HepG2 (cell line): ENCODE data around the gene NUDT1. TPM values are rescaled to one million over a fixed set of nuclear protein-coding genes. Genes with fewer than 3 reads are reported as not detected.

ENCODE experiments used
- ATAC-seq: fragments of 200-7000 bp; cut with Tn5 transposase; 3 replicates; pipeline ENCODE4 v1.9.1; 2020; ENCODE audit warnings: mild to moderate bottlenecking, moderate library complexity
- BruUV-seq: library from RNA; stranded (reverse); fragments of 400-500 nt; replicated peaks from 2 replicates; lab custom pipeline; 2021; lab: Mats Ljungman, UMichigan
- CTCF ChIA-PET: fragments of 300-600 bp; formaldehyde crosslinking; extraction: SDS; loops from one replicate; lab custom pipeline; 2021; ENCODE audit warnings: low total read pairs, inconsistent platforms, low intra/inter-chr PET ratio; lab: Yijun Ruan, JAX
- POLR2A ChIA-PET: fragments of 350-600 bp; sonication (Branson Sonifier 250); formaldehyde crosslinking; loops from one replicate; lab custom pipeline; 2020; ENCODE audit warnings: antibody characterized with exemption, inconsistent platforms; lab: Yijun Ruan, JAX
- DNase-seq: peaks from one replicate; pipeline ENCODE4 v3.0.0-alpha.2; 2015; ENCODE audit warnings: low spot score
- FAIRE-seq: peaks from 3 replicates; lab custom pipeline; 2011; peaks lifted over from hg19 to GRCh38; lab: Jason Lieb, UNC
- H2AFZ ChIP-seq: one replicate; pipeline ENCODE4 v1.6.1; 2011; ENCODE audit warnings: low read length, inconsistent platforms
- H3K27ac ChIP-seq: fragments of 300-600 bp; 3 replicates; pipeline ENCODE4 v1.8.0; 2011; ENCODE audit warnings: mixed run types, mild to moderate bottlenecking, mixed read lengths, low read length, inconsistent platforms; ENCODE audit not compliant: insufficient read depth; ENCODE audit errors: extremely low read length
- H3K27me3 ChIP-seq, 2 experiments: fragments of 200-600 bp in 1 of 2; 2 replicates in 1 of 2; 3 replicates in 1 of 2; pipeline versions ENCODE4 v1.6.0 to v1.8.0; 2011; ENCODE audit warnings: low read length in 2 of 2, mild to moderate bottlenecking in 2 of 2, moderate library complexity in 2 of 2, inconsistent platforms in 1 of 2; ENCODE audit not compliant: insufficient read depth in 2 of 2, control insufficient read depth in 1 of 2
- H3K36me3 ChIP-seq, 2 experiments: fragments of 200-600 bp in 1 of 2; replicated peaks in 1 of 2; 2 replicates in 1 of 2; 3 replicates in 1 of 2; pipeline versions ENCODE4 v1.5.1 to v1.8.0; 2011; ENCODE audit warnings: low read length in 2 of 2, inconsistent platforms in 1 of 2; ENCODE audit not compliant: insufficient read depth in 2 of 2, control insufficient read depth in 1 of 2
- H3K4me1 ChIP-seq: 2 replicates; pipeline ENCODE4 v1.5.1; 2012; ENCODE audit warnings: low read length, inconsistent platforms; ENCODE audit not compliant: insufficient read depth
- H3K4me2 ChIP-seq: 2 replicates; pipeline ENCODE4 v1.6.0; 2011; ENCODE audit warnings: low read depth, low read length, inconsistent platforms
- H3K4me3 ChIP-seq, 3 experiments: fragments of 200-600 bp in 1 of 3; sonication (generic), shearing (Covaris generic) in 1 of 3; replicated peaks in 1 of 3; 2 replicates each; pipeline ENCODE4 v1.5.1; 2011 to 2016; ENCODE audit warnings: low read length in 3 of 3, inconsistent platforms in 2 of 3, low read depth in 2 of 3, mild to moderate bottlenecking in 2 of 3, control low read depth in 1 of 3, mixed read lengths in 1 of 3; ENCODE audit not compliant: insufficient read depth in 1 of 3
- H3K79me2 ChIP-seq: one replicate; pipeline ENCODE4 v1.6.1; 2011; ENCODE audit warnings: low read length, inconsistent platforms; ENCODE audit not compliant: insufficient read depth
- H3K9ac ChIP-seq: 2 replicates; pipeline ENCODE4 v1.6.0; 2011; ENCODE audit warnings: mild to moderate bottlenecking, low read depth, low read length, inconsistent platforms; ENCODE audit not compliant: insufficient read depth
- H3K9me3 ChIP-seq: 2 replicates; pipeline ENCODE4 v1.5.1; 2012; ENCODE audit warnings: mild to moderate bottlenecking, low read length
- H4K20me1 ChIP-seq: 2 replicates; pipeline ENCODE4 v1.6.0; 2011; ENCODE audit warnings: inconsistent platforms, mild to moderate bottlenecking, low read length, moderate library complexity; ENCODE audit not compliant: insufficient read depth
- CREM ChIP-seq, 2 experiments: sonication (generic) in 1 of 2; formaldehyde crosslinking in 1 of 2; IDR thresholded peaks; 2 replicates each; pipeline versions ENCODE4 v1.4.0 to v1.6.1; 2016 to 2020; ENCODE audit warnings: antibody characterized with exemption in 1 of 2, mild to moderate bottlenecking in 1 of 2, missing genetic modification reagents in 1 of 2
- EZH2 ChIP-seq: conservative IDR thresholded peaks from 2 replicates; pipeline ENCODE4 v1.6.1; 2012; ENCODE audit warnings: mild to moderate bottlenecking, low read depth, low read length, moderate library complexity
- HOXD1 ChIP-seq: sonication (generic); formaldehyde crosslinking; IDR thresholded peaks from 2 replicates; pipeline ENCODE4 v1.5.0; 2020; ENCODE audit warnings: missing genetic modification reagents
- IRF2 ChIP-seq: IDR thresholded peaks from 2 replicates; pipeline ENCODE4 v1.6.1; 2018; ENCODE audit warnings: missing genetic modification reagents, missing compliant biosample characterization
- KAT2B ChIP-seq: fragments of 150-350 bp; IDR thresholded peaks from 2 replicates; pipeline ENCODE4 v1.6.1; 2014; ENCODE audit warnings: low read depth, low read length, borderline replicate concordance
- MAF1 ChIP-seq: sonication (generic); formaldehyde crosslinking; IDR thresholded peaks from 2 replicates; pipeline ENCODE4 v1.5.0; 2020; ENCODE audit warnings: missing genetic modification reagents, borderline replicate concordance
- TOE1 ChIP-seq: sonication (generic); formaldehyde crosslinking; IDR thresholded peaks from 2 replicates; pipeline ENCODE4 v1.4.0; 2020; ENCODE audit warnings: mild to moderate bottlenecking, missing genetic modification reagents
- ZNF333 ChIP-seq: sonication (generic); formaldehyde crosslinking; IDR thresholded peaks from 2 replicates; pipeline ENCODE4 v1.4.0; 2020; ENCODE audit warnings: mild to moderate bottlenecking, missing genetic modification reagents, borderline replicate concordance
- ZNF619 ChIP-seq: sonication (generic); formaldehyde crosslinking; IDR thresholded peaks from 2 replicates; pipeline ENCODE4 v1.4.0; 2020; ENCODE audit warnings: mild to moderate bottlenecking, missing genetic modification reagents
- ZNF691 ChIP-seq: sonication (generic); formaldehyde crosslinking; IDR thresholded peaks from 2 replicates; pipeline ENCODE4 v1.4.0; 2020; ENCODE audit warnings: missing genetic modification reagents, low read depth, mild to moderate bottlenecking, borderline replicate concordance
- ZNF766 ChIP-seq: sonication (generic); formaldehyde crosslinking; IDR thresholded peaks from 2 replicates; pipeline ENCODE4 v1.5.0; 2020; ENCODE audit warnings: missing genetic modification reagents, borderline replicate concordance
- ZNF792 ChIP-seq: IDR thresholded peaks from 2 replicates; pipeline ENCODE4 v1.6.1; 2016
- WGBS: methylation state at CpG from one replicate; pipeline ENCODE4 v1.1.6; 2017; ENCODE audit warnings: low lambda C conversion rate; 5-methylcytosine and 5-hydroxymethylcytosine counted together
- in situ Hi-C: cut with HindIII; loops from 2 replicates; pipeline ENCODE4 v1.10.0; 2017; ENCODE audit warnings: low pct_unique_long_range_greater_than_20kb; ENCODE audit not compliant: extremely low pct_ligation_motif_present
- intact Hi-C: fragments of 100-400 bp; cut with micrococcal nuclease; formaldehyde crosslinking; loops from one replicate; pipeline ENCODE4 v1.10.0; 2022; ENCODE audit not compliant: unreplicated experiment
- polyA plus RNA-seq, 8 experiments: library from polyadenylated mRNA; depleted of rRNA in 3 of 8; stranded (reverse) in 7 of 8; unstranded in 1 of 8; fragments of >200 nt; fragmentation: Illumina TruSeq in 4 of 8; extraction: Trizol in 4 of 8; gene quantifications; 2 replicates each; pipeline versions ENCODE4 v1.2.1 to v1.2.3, GENCODE V29; 2011 to 2016; ENCODE audit warnings: low read depth in 4 of 8, missing spikeins in 1 of 8, mixed read lengths in 1 of 8; ENCODE audit not compliant: insufficient read depth in 1 of 8
- total RNA-seq, 5 experiments: library from RNA; depleted of rRNA; stranded (reverse); fragments of >200 nt; fragmentation: Illumina TruSeq; extraction: Trizol; gene quantifications; 2 replicates each; pipeline ENCODE4 v1.2.3, GENCODE V29; 2016; ENCODE audit warnings: low read depth in 1 of 5

The NUDT1 gene
- total and polyA plus RNA-seq, 2 of the 13 experiments (the other 11 are each of a cell fraction or from before 2014, with no cell fraction given) = 9.1 to 26.8 TPM

- Histone ChIP-seq H3K9ac (no peak overlapping the region), H3K36me3 (peaks cover 37 to 53% of the 10 kb centered on the region in 2 experiments; a peak in 4 of 5 replicates), H3K27ac (no peak overlapping the region), H3K4me1 (0 out of 2 replicates have a peak, but pooled peaks cover 8% of the 10 kb centered on the region)
- 98% methylated on average over 25 of the region's 32 CpGs for WGBS
- no peak for DNase-seq
- TF ChIP-seq IRF2 (CRISPR knock-in tag) = no peak
- TF ChIP-seq CREM (IDR thresholded peaks at IDR 0.05) = no peak
- no peak for TF ChIP-seq CREM (CRISPR knock-in tag; IDR thresholded peaks at IDR 0.05)
- no peak for TF ChIP-seq ZNF691 (CRISPR knock-in tag)
- TF ChIP-seq ZNF619 (CRISPR knock-in tag) = no peak
- TF ChIP-seq MAF1 (CRISPR knock-in tag) = no peak
- no peak for TF ChIP-seq ZNF792 (CRISPR knock-in tag)
- no peak for TF ChIP-seq ZNF766 (CRISPR knock-in tag)
- no peak for TF ChIP-seq TOE1 (CRISPR knock-in tag)
- TF ChIP-seq HOXD1 (CRISPR knock-in tag) = no peak
- no peak for TF ChIP-seq EZH2
- no peak for TF ChIP-seq KAT2B
- TF ChIP-seq ZNF333 (CRISPR knock-in tag) = no peak
- TF ChIP-seq, all 625 proteins: peak for 0
- BruUV-seq = no TSS peak
- FAIRE-seq = no peak
- Histone ChIP-seq H2AFZ (no peak overlapping the region), H3K4me2 (no peak overlapping the region), H3K4me3 (no peak overlapping the region), H3K79me2 (peaks cover 8% of the 10 kb centered on the region), H3K27me3 (no peaks in the 10 kb centered on the region), H4K20me1 (no peaks in the 10 kb centered on the region), H3K9me3 (peaks cover 8% of the 10 kb centered on the region)
- POLR2A ChIA-PET = no interaction called here
- intact Hi-C loops = loop anchor here (5.0 kb wide), 1 partner anchor 89 kb away; no protein-coding TSS in a partner anchor
- in situ Hi-C loops = no loop called here
- ATAC-seq = no peak
- CTCF ChIA-PET = no interaction called here
Measured at GRCh38 chr7:2196381-2197378, 45.3 kb upstream of the NUDT1 start.
